HEK293 (cell line): ENCODE data around the gene RHOB.

Source experiments
- GFI1B ChIP-seq: fragments of 450-650 bp; formaldehyde crosslinking; IDR thresholded peaks from 2 replicates; pipeline ENCODE4 v1.5.1; 2016; ENCODE audit warnings: missing biosample characterization, missing genetic modification characterization
- GLI4 ChIP-seq: fragments of 450-650 bp; formaldehyde crosslinking; IDR thresholded peaks from 2 replicates; pipeline ENCODE4 v1.5.1; 2016; ENCODE audit warnings: missing biosample characterization, missing genetic modification characterization
- ZFP37 ChIP-seq: fragments of 450-650 bp; formaldehyde crosslinking; IDR thresholded peaks from 2 replicates; pipeline ENCODE4 v1.5.1; 2016; ENCODE audit warnings: missing biosample characterization, missing genetic modification characterization
- ZNF10 ChIP-seq: fragments of 450-650 bp; formaldehyde crosslinking; IDR thresholded peaks from 2 replicates; pipeline ENCODE4 v1.5.1; 2017; ENCODE audit warnings: missing biosample characterization, missing genetic modification characterization
- ZNF24 ChIP-seq: fragments of 450-650 bp; formaldehyde crosslinking; IDR thresholded peaks from 2 replicates; pipeline ENCODE4 v1.5.1; 2016; ENCODE audit warnings: missing biosample characterization, missing genetic modification characterization
- ZNF302 ChIP-seq: fragments of 450-650 bp; formaldehyde crosslinking; IDR thresholded peaks from 2 replicates; pipeline ENCODE4 v1.5.1; 2016; ENCODE audit warnings: missing biosample characterization, missing genetic modification characterization, low read depth
- ZNF324 ChIP-seq: fragments of 450-650 bp; formaldehyde crosslinking; IDR thresholded peaks from 2 replicates; pipeline ENCODE4 v1.5.1; 2016; ENCODE audit warnings: missing biosample characterization, missing genetic modification characterization
- ZNF366 ChIP-seq: fragments of 450-650 bp; formaldehyde crosslinking; conservative IDR thresholded peaks from 2 replicates; pipeline ENCODE4 v1.5.1; 2016; ENCODE audit warnings: missing biosample characterization, missing genetic modification characterization
- ZNF549 ChIP-seq: fragments of 450-650 bp; IDR thresholded peaks from 2 replicates; pipeline ENCODE4 v1.5.1; 2018; ENCODE audit warnings: missing biosample characterization, missing genetic modification characterization, mild to moderate bottlenecking, inconsistent platforms, moderate library complexity
- ZNF707 ChIP-seq: fragments of 450-650 bp; formaldehyde crosslinking; IDR thresholded peaks from 2 replicates; pipeline ENCODE4 v1.5.1; 2016; ENCODE audit warnings: missing biosample characterization, missing genetic modification characterization
- TF ChIP-seq, protein P1 (sequence below): fragments of 450-650 bp; formaldehyde crosslinking; IDR thresholded peaks from 2 replicates; pipeline ENCODE4 v1.5.1; 2016; ENCODE audit warnings: missing biosample characterization, missing genetic modification characterization
- TF ChIP-seq, protein P2 (sequence below): fragments of 450-650 bp; formaldehyde crosslinking; IDR thresholded peaks from 2 replicates; pipeline ENCODE4 v1.5.1; 2016; ENCODE audit warnings: missing biosample characterization, missing genetic modification characterization, low read depth
- TF ChIP-seq, protein P3 (sequence below): fragments of 450-650 bp; formaldehyde crosslinking; IDR thresholded peaks from 2 replicates; pipeline ENCODE4 v1.5.1; 2016; ENCODE audit warnings: missing biosample characterization, missing genetic modification characterization
- TF ChIP-seq, protein P4 (sequence below): fragments of 450-650 bp; formaldehyde crosslinking; IDR thresholded peaks from 2 replicates; pipeline ENCODE4 v1.5.1; 2016; ENCODE audit warnings: missing biosample characterization, missing genetic modification characterization

DNA sequence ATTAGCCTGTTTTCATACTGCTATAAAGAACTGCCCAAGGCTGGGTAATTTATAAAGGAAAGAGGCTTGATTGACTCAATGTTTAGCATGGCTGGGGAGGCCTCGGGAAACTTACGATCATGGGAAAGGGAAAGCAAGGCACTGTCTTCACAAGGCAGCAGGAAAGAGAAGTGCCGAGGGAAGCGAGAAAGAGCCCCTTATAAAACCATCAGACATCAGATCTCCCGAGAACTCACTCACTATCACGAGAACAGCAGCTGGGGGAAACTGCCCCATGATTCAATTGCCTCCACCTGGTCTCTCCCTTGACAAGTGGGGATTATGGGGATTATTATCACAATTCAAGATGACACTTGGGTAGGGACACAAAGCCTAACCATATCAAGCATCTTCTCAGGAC lies 23.3 kb downstream of the RHOB start:
- TF ChIP-seq ZFP37 (tag by site-specific recombination) = no peak
- TF ChIP-seq, protein P1, sequence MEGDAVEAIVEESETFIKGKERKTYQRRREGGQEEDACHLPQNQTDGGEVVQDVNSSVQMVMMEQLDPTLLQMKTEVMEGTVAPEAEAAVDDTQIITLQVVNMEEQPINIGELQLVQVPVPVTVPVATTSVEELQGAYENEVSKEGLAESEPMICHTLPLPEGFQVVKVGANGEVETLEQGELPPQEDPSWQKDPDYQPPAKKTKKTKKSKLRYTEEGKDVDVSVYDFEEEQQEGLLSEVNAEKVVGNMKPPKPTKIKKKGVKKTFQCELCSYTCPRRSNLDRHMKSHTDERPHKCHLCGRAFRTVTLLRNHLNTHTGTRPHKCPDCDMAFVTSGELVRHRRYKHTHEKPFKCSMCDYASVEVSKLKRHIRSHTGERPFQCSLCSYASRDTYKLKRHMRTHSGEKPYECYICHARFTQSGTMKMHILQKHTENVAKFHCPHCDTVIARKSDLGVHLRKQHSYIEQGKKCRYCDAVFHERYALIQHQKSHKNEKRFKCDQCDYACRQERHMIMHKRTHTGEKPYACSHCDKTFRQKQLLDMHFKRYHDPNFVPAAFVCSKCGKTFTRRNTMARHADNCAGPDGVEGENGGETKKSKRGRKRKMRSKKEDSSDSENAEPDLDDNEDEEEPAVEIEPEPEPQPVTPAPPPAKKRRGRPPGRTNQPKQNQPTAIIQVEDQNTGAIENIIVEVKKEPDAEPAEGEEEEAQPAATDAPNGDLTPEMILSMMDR (tag by site-specific recombination) = no peak
- TF ChIP-seq, protein P2, sequence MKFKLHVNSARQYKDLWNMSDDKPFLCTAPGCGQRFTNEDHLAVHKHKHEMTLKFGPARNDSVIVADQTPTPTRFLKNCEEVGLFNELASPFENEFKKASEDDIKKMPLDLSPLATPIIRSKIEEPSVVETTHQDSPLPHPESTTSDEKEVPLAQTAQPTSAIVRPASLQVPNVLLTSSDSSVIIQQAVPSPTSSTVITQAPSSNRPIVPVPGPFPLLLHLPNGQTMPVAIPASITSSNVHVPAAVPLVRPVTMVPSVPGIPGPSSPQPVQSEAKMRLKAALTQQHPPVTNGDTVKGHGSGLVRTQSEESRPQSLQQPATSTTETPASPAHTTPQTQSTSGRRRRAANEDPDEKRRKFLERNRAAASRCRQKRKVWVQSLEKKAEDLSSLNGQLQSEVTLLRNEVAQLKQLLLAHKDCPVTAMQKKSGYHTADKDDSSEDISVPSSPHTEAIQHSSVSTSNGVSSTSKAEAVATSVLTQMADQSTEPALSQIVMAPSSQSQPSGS (tag by site-specific recombination) = no peak
- no peak for TF ChIP-seq GFI1B (tag by site-specific recombination)
- TF ChIP-seq ZNF324 (tag by site-specific recombination) = no peak
- TF ChIP-seq ZNF366 = no peak
- TF ChIP-seq GLI4 (tag by site-specific recombination) = no peak
- TF ChIP-seq ZNF10 (tag by site-specific recombination) = no peak
- no peak for TF ChIP-seq ZNF549 (tag by site-specific recombination)
- TF ChIP-seq ZNF707 (tag by site-specific recombination) = no peak
- TF ChIP-seq, protein P3, sequence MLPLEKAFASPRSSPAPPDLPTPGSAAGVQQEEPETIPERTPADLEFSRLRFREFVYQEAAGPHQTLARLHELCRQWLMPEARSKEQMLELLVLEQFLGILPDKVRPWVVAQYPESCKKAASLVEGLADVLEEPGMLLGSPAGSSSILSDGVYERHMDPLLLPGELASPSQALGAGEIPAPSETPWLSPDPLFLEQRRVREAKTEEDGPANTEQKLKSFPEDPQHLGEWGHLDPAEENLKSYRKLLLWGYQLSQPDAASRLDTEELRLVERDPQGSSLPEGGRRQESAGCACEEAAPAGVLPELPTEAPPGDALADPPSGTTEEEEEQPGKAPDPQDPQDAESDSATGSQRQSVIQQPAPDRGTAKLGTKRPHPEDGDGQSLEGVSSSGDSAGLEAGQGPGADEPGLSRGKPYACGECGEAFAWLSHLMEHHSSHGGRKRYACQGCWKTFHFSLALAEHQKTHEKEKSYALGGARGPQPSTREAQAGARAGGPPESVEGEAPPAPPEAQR (tag by site-specific recombination) = no peak
- TF ChIP-seq ZNF302 (tag by site-specific recombination) = no peak
- TF ChIP-seq ZNF24 (tag by site-specific recombination) = no peak
- TF ChIP-seq, protein P4, sequence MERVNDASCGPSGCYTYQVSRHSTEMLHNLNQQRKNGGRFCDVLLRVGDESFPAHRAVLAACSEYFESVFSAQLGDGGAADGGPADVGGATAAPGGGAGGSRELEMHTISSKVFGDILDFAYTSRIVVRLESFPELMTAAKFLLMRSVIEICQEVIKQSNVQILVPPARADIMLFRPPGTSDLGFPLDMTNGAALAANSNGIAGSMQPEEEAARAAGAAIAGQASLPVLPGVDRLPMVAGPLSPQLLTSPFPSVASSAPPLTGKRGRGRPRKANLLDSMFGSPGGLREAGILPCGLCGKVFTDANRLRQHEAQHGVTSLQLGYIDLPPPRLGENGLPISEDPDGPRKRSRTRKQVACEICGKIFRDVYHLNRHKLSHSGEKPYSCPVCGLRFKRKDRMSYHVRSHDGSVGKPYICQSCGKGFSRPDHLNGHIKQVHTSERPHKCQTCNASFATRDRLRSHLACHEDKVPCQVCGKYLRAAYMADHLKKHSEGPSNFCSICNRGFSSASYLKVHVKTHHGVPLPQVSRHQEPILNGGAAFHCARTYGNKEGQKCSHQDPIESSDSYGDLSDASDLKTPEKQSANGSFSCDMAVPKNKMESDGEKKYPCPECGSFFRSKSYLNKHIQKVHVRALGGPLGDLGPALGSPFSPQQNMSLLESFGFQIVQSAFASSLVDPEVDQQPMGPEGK (tag by site-specific recombination) = no peak
